ENCODE measurements around the gene CTRB1.
A peak's percentile ranks its signal among the peaks of the same experiment; 100 is the strongest.
"Not testable (repeated sequence)": the region's sequence is repeated elsewhere in the genome, so short reads cannot be mapped to it uniquely, and the experiment has no call there.

The CTRB1 gene

DNA sequence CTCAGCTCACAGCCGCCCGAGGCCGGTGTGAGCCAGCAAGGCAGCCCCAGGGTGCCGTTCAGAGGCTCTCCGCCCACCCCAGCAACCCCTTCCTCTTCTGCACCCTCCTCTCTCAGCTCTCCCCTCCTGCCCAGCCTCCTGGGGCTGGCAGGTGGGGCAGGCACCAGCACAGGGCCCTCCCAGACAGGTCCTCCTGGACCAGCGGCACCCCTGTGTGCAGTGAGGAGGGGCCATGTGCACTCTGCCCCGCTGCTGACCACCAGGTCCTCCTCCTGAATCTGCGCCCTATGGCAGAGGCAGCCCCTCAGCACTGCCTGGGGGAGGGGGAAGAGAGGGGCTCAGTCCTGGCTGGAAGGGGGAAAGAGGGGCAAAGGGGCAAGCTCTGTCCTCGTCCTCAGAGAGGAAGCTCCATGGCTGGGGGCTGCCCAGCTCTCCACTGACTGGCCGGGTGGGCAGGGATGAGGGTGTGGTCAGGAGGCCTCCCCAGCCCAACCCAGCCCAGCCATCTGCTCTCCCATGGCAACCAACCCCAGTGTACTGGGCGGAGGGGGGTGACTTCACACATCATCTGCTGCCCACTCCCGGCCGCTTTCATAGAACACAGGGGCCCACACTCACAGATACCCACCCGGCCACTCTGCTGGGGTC, 38.0 kb downstream of the CTRB1 start:
- no peak for DNase-seq (ENCODE audit: low spot score)

DNA sequence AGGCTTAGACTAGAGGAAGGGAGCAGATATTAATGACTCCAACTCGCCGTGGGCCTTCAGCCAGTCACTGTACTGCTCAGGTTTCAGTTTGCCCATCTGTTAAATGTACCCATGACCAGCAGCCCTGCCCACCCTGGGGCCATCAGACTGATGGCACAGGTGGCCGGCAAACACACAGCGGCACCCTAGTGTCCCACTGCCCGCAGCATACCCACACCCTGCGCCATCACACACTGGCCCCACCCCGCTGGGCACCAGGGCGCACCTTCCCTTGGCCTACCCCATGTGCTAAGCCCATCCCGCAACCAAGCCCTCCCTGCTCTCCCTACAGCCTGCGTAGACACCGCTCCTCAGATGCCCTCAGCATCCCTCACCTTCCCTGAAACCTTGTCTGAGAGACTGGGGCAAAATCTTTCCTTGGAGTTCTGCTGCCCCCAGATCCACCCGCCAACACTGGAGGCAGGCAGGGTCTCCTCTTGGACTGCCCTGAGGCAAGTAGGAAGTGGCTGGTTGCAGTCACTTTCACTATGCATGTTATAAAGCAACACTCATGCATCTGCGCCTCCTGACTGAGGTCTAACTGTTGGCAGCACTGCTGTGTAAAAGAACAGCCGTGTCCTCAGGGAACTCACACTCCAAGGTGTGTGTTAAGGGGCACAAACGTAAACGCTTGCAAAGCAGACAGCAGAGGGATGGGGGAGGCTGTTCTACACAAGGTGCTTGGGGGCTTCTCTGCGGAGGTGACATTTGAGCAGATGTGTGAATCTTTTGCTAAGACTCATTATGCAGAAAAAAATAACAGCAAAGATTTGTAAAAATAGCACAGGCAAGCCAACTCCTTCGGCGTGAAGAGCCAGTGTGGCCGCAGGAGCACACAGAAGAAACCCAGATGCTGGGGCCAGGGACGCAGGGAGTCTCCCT, 39.4 kb downstream of the CTRB1 start:
- no peak for DNase-seq (ENCODE audit: low spot score)

DNA sequence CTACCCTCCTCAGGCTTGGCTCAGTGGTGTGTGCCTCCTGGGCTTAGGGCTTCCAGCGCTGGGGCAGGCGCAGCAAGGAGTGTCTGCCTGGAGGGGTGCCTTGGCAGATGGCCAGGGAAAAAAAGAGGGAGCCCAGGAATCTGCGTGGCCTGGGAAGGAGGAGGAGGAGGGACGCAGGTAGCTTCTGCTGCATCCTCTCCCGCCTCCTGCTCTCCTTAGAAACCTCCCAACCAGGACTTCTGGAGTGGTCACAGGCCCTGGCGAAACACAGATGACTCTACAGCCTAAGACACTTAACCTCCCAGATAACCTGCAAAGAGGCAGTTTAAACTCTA, 40.0 kb downstream of the CTRB1 start:
- DNase-seq (ENCODE audit: low spot score) = no peak

DNA sequence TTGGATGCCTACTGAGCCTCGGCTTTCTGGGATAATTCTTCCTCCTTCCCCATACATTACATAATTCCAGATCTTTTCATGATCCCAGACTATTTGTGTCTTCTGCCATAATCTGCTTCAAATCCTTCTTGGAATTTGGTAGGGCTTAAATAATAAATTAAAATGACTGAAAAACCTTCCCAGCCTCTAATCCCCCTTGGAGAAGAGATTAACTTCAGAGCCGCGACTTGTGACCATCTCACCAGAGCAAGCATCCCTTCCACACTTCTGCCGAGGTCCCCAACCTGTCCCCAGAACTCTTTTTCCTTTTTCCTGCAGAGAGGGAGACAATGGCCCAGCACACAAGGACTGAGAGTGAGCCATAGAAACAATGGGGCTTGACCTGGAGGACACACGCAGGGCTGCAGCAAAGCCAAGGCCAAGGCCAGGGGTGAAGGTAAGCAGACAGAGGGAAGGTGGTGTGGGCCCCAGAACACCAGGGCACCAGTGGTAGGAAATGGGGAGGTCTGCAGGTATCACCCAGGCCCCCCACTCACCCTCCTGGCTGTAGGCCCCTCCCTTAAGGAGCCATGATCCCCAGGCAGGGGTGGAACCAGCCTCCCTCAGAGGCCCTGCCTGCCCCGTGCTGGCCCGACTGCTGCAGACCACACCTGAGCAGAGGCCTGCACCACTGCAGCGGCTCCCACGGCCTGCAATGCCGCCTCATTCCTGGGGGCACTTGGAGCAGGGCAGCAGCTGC, 42.2 kb downstream of the CTRB1 start:
- no peak for DNase-seq (ENCODE audit: low spot score)

DNA sequence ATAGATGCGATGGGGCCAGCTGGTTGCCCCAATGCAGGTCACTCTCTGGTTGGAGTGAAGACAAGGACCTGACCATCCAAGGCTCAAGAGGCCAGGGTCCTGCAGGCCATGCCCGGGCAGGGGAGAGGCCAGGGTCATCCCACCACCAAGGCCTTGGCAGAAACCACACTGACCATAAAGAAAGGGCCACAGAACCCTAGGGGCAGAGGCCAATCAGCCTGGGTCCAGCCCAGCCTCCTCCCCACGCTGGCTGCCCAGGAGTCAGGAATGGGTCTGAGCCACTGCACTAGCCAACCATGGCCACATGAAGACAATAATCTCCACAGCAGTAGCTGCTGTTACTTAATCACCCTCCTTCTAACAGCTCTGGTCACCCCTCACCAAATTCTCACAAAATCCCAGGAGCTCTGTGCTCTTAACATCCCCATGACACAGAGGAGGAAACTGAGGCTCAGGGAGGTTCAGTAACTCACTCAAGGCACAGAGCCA, 42.8 kb downstream of the CTRB1 start:
- no peak for DNase-seq (ENCODE audit: low spot score)

DNA sequence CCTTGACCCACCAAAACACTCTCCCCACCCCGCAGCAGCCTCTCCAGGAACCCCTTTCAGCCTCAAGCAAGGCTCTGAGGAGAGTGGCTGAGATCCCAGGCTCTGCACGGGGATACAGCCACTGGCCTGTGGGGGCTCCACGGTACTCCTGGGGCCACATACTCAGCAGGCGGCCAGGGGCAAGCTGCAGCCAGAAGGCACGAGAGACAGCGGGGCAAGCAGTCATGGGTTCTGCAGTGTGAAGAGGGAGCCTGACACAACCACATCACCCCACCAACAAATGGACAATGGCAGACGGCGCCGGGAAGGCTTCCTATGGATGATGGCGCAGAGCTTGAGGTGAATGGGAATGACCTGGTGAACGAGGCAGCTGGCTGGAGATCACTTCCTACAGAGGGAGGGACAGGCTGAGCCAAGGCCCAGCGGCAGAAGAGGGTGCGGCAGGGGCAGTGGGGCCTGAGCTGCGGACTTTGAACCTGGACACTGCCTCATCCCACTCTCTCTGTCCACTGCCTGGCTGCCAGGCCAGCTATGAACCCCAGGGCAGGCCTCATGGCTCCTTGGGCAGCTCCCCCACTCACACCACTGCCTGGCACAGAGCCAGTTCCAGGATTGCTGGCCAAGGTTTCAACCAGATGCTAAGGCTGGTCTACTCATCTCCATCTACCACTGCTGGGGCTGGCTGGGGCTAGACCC, 43.5 kb downstream of the CTRB1 start:
- no peak for DNase-seq (ENCODE audit: low spot score)

DNA sequence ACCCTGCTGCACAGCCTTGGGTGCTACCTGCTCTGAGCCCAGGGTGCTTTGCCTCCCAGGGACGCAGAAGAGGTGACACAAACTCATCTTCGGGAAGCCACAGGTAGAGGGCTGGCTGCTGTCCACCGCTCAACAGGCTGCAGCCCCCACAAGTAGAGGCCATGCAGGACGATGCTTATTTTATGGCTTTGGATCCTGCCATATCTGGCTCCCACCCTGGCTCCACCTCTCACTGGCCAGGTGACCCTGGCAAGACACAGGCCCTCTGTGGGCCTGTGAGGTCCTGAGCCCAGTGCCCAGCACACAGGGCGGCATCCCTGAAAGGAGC, 44.0 kb downstream of the CTRB1 start:
- no peak for DNase-seq (ENCODE audit: low spot score)

DNA sequence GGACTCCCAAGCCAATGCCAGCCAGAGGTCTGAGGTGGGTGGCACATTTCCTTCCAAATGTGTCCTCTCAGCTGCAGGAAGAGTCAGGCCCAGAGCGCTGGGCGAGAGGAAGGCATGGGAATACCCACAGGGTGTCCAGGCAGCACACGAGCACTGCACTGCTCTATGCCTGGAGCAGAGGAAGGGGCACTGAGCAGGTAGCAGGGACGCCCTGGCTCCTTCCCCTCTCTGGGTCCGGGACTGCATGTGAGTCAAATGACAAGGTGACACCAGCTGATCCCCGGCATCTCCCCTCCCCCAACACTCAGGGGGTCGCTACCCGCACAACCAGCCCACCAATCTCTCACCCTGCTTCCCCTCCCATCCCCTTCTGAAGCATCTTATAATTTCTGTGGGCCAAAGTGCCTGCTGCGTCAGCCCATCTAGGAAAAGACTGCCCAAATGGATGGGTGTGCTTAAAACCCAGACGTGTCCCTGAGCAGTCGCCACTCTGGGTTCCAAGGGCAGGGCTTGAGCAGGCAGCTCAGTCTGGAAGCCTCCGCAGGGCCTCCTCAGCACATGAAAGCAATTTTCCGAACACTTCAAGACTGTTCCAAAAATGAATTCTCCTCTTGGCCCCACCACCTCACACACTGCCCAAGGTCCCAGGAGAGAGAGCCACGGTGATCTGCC, 44.6 kb downstream of the CTRB1 start:
- DNase-seq (ENCODE audit: low spot score) = no peak

DNA sequence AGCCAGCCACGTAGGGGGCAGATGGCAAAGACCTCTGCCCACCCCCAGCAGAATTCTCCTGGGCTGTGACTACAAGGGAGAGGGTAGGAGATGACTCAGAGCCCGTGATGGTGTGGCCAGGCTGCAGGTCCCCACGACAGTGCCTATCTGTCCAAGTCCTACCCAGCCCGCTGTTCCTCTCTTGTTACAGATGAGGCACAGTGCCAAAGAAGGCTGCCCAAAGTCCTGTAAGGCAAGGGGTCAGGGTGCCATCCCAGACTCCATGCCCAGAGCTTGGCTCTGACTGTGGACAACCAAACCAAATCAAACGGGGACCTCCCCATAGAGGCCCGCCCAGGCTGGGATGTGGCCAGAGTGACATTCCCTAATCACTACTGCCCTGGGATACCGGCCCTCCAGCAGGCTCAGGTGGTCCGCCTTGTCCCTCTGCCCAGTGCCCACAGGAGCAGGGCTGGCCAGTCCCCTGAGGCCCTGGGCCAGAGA, 45.2 kb downstream of the CTRB1 start:
- no peak for DNase-seq (ENCODE audit: low spot score)

DNA sequence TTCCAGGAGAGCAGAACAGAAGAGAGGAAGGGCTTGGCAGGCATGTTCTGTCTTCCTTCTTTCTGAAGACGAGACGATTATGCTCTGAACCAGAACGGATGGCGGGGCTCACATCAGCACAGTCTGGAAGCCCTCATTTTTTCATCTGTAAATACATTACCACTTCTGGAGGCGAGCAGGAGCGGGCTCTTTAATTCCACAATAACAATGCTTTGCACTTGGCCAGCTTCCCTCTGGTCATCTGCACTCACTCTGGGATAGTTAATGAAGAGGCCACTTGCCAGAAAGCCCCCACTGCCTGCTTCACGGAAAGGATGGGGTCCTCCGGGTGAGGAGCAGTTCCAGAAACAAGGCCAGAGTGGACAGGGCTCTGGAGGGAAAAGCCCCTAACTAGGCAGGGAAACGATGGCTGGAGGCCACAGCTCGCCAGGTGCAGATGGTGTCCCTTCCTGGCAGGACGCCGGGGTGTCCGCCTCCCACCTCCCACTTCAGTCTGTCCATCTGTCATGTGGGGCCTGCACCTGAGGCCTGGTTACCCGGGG, 45.7 kb downstream of the CTRB1 start:
- DNase-seq (ENCODE audit: low spot score) = no peak

DNA sequence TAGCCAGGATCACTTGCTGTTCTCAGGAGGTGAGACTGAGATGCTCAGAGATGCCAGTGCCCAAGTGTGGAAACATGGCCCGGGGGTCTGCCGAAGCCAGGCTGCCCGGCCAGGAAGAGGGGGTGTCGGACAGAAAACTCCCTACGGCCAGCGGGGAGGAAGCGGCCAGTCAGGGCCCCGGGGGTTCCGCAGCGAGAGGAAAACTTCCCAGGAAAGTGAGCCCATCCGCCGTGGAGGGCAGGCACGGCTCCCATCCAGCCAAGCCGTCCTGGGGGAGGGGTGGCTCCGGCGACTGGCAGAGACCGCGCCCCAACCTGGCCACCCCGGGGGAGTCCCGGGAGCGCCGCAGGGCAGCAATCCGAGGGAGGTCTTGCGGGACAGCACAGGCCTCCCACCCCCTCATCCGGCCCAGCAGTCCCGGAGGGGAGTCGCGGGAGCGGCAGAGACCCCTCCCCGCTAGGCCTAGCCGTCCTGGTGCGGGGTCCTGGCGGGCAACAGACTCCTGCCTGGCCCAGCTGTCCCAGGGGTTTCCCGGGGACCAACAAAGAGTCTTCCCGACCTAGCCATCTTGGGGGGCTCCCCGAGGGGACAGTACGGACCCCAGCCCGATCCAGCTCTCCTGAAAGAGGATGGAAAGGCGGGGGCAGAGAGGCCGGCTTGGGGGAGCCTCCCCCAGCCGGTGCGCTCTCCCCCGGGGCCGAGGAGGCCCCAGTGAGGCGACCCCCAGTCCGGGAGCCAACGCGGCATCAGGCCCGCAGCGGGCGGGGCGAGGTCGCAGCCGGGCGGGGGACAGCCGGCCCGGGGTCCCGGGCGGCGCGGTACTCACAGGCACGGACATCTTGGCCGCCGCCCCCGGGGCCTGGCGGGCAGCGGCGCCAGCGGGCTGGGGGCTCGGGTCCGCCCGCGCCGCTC, 46.5 kb downstream of the CTRB1 start:
- no peak for DNase-seq (ENCODE audit: low spot score)

DNA sequence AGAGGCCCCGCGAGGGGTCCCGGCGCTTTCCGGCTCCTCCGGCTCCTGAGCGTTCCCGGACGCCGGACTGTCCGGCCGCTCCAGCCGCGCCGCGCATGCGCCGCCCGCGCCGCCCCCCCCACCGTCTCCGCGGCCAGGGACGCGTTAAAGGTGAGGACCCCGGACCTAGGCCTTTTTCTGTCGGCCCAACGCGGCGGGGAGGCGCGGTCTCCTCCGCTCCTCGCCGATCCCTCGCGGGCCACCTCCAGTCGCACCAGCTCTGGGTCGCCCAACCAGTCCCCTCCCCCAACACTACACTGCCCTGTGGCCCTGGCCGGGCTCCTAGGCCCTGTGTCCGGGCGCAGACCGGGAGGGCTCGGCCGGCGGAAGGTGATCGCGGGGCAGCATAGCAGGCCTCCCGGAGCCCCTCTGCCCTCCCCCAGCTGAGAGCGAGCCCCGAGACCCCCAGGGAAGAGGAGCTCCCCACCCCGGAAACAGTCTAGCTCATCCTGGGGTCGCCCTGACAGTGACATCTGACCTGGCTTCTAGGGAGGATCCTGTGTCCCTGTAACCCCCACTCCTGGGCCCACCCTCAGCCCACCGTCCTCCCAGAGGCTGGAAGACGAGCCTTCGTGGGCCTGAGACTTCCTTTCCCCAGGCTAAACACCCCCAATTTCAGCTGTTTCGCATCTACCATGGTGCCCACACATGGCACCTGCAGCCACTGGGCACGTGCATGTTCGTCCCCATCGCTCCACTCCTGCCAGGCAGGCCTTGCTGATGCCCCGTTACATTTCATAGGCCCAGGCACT, 47.3 kb downstream of the CTRB1 start:
- peak; percentile 59 for DNase-seq (ENCODE audit: low spot score)

DNA sequence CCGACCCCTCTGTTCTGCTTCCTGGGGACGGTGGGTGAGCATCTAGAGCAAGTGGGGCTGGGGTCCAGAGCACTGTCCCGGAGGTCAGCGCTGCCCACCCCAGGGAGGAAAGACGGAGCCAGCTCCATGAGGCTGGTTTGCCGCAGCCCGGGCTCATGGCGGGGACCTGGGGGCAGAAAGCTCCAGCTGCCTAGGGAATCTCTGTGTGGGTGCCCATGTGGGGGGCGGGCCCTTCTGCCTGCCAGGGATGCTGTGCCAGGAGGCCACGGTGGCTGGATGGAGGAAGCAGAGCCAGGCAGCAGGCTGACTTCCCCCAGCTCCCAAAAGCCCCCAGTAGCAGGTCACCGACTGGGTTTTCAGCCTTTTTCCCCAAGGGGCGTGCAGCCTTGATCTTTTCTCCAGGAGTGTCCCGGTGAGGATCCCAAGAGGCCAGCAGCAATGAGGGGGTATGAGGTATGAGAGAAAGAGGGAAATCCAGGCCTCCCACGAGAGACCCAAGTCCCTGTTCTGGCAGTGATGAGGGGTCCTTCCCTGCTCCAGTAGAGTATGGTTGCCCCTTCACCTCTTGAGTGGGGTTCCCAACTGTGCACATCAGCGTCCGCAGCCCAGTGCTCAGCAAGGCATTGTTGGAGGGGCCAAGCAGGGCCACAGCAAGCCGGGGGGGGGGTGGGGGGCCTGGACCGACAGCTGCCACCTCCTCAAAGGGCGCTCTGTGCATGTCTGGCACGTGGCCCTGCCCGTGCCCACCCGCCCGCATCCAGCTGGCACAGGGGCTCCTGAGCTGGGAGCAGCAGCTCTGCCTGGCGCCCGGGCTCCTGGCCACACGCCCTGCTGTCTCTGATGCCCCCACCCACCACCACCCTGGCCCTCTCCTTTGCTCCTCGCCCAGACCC, 48.2 kb downstream of the CTRB1 start:
- no peak for DNase-seq (ENCODE audit: low spot score)

DNA sequence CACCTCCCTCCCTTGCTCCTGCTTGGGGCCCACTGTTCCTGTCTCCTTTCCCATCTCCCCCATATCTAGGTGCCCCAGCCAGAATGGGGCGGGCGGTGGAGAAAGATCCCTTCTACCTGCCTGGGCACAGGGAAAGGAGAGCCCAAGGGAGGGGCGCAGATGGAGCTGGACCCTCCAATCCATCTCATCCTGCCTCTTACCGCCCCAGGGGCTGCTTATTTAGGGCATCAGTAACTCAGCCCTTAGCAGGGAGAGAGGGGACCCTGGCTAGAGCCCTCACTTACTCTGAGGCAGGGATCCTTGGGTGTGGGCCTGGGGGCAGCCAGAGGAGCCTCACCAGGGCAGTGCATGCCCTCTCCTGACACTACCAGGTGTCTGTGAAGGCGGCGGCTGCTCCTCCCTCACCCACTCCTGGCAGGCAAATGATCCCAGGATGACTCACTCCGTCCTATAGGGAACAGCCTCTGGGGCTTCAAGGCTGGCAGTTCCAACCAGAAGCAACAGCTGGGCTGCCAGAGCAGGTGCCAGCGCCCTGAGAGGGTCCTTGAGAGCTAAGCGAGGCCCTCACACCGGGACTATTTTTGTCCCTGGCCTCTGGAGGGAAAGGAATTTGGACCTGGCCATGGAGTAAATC, 49.0 kb downstream of the CTRB1 start:
- no peak for DNase-seq (ENCODE audit: low spot score)

DNA sequence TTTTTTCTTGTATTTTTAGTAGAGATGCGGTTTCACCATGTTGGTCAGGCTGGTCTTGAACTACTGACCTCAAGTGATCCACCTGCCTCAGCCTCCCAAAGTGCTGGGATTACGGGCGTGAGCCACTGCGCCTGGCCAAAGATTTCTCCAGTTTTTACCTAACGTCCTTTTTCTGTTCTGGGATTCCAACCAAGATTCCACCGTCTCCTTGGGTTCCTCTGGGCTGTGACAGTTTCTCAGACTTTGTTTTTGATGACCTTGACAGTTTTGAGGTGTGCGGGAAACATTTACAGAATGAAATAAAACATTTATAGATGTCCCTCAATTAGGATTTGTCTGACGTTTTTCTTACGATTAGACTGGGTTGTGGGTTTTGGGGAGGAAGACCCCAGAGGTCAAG, 50.6 kb downstream of the CTRB1 start:
- DNase-seq (ENCODE audit: low spot score) = not testable (repeated sequence)

DNA sequence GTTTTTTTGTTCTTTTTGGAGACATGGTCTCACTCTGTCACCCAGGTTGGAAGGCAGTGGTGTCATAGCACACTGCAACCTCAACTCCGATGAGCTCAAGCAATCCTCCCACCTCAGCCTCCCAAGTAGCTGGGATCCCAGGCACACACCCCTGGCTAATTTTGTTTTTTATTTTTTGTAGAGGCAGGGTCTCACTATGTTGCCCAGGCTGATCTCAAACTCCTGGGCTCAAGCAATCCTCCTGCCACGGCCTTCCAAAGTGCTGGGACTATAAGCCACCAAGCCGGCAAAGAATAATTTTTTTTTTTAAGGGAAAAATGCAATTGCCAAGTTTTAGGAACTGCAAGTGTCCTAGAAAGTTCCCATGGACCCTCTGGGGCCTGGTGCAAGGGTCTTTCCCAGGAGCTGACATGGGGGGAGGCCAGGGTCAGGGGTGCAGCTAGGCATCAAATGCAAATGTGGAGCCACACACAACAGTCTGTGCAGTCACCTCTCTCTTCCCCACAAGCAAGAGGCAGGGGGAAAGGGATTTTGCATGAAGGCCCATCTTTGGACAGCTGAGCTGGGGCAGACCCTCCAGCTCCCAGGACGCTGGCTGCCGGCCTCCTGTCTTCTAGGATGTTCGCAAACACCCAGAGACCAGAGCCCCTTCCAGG, 52.8 kb downstream of the CTRB1 start:
- no peak for DNase-seq (ENCODE audit: low spot score)

DNA sequence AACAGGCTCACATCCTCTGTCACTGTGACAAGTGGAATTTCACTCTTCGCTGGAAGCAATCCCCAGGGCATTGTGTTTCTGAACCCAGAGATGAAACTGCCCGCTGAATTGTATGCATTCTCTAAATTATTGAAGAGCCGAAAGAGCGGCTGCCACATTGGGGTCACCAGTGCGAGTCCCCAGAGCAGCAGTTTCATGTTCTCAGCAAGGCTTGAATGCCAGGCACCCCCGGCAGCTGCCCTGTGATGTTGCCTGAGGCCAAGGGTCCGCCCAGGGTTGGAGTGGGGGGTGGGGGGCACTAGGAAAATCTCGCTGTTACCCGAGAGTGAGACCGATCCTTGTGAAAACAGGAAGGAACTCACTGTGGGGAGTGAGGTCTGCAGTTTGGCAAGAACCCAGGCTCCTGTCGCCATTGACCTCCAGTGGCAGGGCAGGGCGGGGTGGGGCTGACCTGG, 53.3 kb downstream of the CTRB1 start:
- DNase-seq (ENCODE audit: low spot score) = no peak

Data from NAMALWA (cell line).